GM12865 (cell line): ENCODE data around the gene TPCN1.

Source experiments
- DNase-seq: peaks from one replicate; pipeline ENCODE4 v3.0.0; 2010; ENCODE audit warnings: low read depth
- H3K4me3 ChIP-seq: 2 replicates; pipeline ENCODE4 v1.5.1; 2011; ENCODE audit warnings: mild to moderate bottlenecking, low read depth, low read length, control low read depth
- TF ChIP-seq, protein P1 (sequence below): IDR thresholded peaks from 2 replicates; pipeline ENCODE4 v1.5.1; 2011; ENCODE audit warnings: low read length, control low read depth, low read depth, inconsistent platforms; ENCODE audit not compliant: insufficient read depth; ENCODE audit errors: missing control alignments

TPCN1 gene

DNA sequence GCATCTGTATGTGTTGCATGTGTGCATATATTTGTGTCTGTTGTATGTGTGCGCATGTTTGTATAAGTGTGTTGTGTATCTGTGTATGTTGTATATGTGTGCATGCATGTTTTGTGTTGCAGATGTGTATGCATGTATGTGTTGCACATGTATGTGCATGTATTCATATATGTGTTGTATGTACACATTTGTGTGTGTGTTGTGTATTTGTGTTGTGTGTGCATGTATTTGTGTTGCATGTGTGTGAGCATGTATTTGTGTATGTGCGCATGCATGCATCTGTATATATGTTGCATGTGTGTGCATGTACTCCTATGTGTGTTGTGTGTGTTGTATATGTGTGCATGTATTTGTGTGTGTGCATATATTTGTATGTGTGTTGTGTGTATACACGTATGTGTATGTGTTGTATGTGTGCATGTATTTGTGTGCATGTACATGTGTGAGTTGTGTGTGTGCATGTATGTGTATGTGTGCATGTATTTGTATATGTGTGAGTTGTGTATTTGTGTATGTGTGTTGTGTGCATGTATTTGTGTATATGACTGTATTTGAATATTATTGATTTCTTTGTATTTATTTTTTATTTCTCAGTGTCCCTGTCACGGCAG is 96.9 kb downstream of the TPCN1 start:
- DNase-seq, result no peak
- TF ChIP-seq, protein P1, sequence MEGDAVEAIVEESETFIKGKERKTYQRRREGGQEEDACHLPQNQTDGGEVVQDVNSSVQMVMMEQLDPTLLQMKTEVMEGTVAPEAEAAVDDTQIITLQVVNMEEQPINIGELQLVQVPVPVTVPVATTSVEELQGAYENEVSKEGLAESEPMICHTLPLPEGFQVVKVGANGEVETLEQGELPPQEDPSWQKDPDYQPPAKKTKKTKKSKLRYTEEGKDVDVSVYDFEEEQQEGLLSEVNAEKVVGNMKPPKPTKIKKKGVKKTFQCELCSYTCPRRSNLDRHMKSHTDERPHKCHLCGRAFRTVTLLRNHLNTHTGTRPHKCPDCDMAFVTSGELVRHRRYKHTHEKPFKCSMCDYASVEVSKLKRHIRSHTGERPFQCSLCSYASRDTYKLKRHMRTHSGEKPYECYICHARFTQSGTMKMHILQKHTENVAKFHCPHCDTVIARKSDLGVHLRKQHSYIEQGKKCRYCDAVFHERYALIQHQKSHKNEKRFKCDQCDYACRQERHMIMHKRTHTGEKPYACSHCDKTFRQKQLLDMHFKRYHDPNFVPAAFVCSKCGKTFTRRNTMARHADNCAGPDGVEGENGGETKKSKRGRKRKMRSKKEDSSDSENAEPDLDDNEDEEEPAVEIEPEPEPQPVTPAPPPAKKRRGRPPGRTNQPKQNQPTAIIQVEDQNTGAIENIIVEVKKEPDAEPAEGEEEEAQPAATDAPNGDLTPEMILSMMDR, result no peak
- H3K4me3 ChIP-seq, result no peak overlapping the region

DNA sequence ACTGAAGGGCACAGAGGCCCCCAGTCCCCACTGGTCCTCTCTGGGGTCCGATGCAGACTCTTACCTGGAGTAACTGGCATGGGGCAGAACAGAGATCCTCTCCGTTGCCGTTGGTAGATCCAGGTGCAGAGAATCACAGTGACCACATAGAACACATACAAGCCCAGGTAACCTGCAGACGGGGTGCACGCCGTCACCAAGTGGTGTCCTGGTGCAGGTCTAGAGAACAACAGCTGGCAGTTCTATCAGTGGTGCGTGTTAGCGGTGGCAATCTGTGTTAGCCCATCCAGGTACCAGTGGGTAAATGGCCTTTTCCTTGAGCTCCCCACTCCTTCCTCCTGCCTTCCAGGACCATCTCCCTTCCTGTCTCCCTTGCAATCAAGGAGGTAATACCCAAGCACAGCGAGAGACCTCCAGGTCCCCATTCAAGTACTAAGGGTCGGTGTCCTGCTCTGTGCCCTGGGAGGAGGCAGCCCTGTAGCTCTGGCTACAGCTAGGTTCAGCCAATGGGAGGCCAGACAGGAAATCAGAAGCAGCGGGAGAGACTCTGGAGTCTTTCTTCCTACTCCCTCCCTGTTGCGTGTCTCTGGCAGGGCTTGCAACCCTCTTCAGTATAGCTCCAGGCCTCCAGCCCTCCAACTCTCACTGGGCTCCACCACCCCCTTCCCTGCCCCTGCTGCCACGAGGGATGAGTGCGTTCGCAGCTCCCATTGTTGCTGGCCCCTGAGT is 97.8 kb downstream of the TPCN1 start:
- no peak overlapping the region for H3K4me3 ChIP-seq
- DNase-seq, result no peak
- TF ChIP-seq, protein P1, result no peak

DNA sequence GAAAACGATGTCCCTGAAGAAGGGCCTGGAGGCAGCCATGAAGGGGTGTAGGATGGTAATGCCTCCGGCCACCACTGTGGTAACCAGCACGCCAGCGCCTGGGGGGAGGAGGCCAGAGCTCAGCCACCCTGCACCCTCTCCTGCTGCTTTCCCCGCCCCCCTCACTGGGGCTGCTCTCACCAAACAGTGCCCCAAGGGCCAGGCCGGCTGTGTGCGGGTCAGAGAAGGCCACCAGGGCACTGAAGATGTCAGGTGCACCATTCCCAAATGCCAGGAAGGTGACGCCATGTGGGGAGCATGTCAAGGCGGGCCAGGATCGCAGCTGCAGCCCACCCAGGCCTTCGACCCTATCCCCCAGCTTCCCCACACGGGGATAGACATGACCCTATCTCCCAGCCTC is 99.1 kb downstream of the TPCN1 start:
- H3K4me3 ChIP-seq, result no peak overlapping the region
- DNase-seq, result no peak
- TF ChIP-seq, protein P1, result no peak

DNA sequence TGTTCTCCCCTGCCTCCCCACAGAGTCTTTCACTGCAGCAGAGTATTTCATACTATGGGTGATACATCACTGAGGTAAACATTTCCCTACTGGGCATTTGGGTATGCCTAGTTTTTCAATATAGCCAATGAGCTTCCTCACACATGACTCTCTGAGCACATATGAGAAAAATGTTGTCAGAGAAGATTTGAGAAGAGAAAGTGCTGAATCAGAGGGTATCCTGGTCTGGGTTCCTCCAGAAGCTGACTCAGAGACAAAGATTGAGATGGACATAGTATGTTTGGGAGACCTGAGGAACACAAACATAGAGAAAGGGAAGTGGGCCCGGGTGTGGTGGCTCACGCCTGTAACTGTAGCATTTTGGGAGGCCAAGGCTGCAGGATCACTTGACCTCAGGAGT is 101.1 kb downstream of the TPCN1 start:
- no peak for DNase-seq
- no peak overlapping the region for H3K4me3 ChIP-seq
- TF ChIP-seq, protein P1, result no peak

DNA sequence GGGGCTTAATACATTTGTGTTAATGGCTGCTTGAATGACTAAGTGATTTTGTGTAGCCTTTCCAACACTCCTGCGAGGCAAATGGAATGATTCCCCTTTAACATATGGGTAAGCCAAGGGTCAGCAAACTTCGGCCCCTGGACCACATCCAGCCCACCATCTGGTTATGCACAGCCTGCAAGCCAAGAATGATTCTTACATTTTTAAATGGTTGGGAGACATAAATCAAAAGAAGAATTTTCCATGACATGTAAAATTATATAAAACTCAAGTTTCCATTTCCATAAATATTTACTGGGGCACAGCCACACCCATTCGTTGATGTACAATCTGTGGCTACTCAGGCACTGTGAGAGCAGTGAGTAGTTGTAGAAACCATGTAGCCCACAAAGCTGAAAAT is 104.7 kb downstream of the TPCN1 start:
- DNase-seq, result no peak
- TF ChIP-seq, protein P1, result no peak
- H3K4me3 ChIP-seq, result no peak overlapping the region

DNA sequence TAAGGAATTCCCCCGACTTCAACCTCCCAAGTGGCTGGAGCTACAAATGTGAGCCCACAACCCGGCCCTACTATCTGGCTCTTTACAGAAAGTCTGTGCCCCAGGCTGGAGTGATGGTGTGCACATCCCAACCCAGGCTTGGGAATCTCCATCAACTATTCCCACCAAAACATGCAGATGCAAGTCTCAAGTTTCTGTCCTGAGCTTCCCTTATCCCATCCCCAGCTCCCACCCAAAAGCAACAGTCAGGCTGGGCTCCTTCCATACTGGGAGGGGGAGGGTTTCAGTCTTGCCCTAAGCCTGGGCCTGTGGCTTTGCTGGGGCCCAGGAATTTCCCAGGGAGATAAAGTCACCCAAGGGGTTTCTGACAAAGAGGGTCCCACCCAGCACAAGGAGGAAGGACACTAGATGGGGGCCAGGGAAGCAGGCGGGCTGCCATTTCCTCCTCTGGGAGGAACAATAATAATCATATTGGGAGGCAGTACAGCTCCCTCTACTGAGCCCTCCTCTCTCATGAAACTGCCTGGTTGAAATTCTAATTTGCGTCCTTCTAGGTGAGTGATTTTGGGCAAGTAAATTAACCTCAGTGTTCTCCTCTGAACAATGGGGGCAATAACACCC is 105.6 kb downstream of the TPCN1 start:
- TF ChIP-seq, protein P1, result no peak
- no peak overlapping the region for H3K4me3 ChIP-seq
- DNase-seq, result no peak

DNA sequence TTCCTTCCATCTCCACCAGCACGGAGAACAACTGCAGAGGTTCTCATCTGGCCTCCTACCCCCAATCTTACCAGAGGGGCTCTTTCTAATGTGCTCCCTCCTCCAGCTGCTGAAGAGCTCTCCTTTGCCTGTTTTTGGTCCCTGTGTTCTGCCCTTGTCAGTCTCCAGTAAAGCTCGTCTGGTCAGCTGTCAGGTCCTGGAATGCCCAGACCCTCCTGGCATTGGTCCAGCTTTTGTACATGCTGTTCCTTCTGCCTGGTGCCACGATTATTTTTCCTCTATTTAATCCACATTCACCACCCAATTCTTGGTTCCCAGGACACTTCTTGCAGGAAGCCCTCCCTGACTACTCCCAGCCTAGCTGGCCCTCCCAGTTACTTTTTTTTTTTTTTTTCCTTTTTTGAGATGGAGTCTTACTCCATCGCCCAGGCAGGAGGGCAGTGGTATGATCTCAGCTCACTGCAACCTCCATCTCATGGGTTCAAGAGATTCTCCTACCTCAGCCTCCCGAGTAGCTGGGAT is 107.2 kb downstream of the TPCN1 start:
- no peak for DNase-seq
- no peak overlapping the region for H3K4me3 ChIP-seq
- TF ChIP-seq, protein P1, result no peak
